ENCODE data around the gene MBD6.

GRCh38 chr12:57554453-57554852, 31.8 kb downstream of the MBD6 start:
- TF ChIP-seq CREB1 (IDR thresholded peaks at IDR 0.05; ENCODE audit: low read depth) (no peak), REST (IDR thresholded peaks at IDR 0.05; ENCODE audit: low read depth) (no peak), TEAD4 (IDR thresholded peaks at IDR 0.05) (no peak), EGR1 (IDR thresholded peaks at IDR 0.05) (no peak), RAD21 (IDR thresholded peaks at IDR 0.05; ENCODE audit: low read depth) (no peak)
